Measurements from ENCODE around the gene UBE2Q2.

The UBE2Q2 gene

DNA sequence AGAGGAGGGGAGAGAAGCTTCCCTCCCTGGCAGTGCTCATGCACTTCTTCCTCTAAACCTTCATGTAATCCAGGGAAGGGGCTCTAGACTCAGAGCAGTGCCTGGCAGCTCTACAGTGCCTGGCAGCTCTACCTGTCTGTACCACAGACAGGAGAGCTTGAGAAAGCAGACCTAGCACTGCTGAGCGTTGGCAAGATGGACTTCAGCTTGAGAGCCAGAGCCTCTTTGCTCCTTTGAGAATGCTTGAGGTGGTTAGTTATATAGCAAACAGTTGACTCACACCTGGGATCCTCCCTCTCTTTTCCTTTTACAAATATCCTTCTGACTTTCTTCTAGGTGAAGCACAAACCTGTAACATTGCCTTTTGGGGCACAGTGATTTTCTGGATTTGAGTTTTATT is 81.3 kb downstream of the UBE2Q2 start:
- no peak for DNase-seq (ENCODE audit: extremely low spot score)
- ChIA-PET POLR2A (no interaction called here), CTCF (interaction anchor here (1.8 kb wide), 1 partner anchor 14 kb away, joined by 6 read pairs; no protein-coding TSS in a partner anchor)
- TF ChIP-seq, protein P1, sequence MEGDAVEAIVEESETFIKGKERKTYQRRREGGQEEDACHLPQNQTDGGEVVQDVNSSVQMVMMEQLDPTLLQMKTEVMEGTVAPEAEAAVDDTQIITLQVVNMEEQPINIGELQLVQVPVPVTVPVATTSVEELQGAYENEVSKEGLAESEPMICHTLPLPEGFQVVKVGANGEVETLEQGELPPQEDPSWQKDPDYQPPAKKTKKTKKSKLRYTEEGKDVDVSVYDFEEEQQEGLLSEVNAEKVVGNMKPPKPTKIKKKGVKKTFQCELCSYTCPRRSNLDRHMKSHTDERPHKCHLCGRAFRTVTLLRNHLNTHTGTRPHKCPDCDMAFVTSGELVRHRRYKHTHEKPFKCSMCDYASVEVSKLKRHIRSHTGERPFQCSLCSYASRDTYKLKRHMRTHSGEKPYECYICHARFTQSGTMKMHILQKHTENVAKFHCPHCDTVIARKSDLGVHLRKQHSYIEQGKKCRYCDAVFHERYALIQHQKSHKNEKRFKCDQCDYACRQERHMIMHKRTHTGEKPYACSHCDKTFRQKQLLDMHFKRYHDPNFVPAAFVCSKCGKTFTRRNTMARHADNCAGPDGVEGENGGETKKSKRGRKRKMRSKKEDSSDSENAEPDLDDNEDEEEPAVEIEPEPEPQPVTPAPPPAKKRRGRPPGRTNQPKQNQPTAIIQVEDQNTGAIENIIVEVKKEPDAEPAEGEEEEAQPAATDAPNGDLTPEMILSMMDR (IDR thresholded peaks at IDR 0.05; ENCODE audit: control extremely low read depth, extremely low read depth, low read depth, missing control alignments), result no peak

DNA sequence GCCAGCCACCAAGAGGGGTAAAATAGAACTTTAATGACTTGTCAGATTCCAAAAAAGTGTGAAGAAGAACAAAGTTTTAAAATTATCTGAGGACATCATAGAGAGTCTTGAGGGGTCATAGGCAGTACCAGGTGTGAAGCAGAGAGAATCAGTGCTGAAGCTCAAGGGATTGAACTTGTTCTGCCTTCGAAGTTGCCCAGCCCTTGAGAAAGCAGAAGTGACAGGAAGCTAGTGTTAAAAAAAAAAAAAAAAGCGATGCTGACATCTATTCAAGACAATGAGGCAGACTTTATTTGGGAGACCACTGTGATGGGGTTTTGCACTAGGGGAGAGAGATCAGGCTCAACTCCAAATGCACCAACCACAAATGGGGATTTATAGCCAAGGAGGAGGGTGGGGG is 82.2 kb downstream of the UBE2Q2 start:
- TF ChIP-seq, protein P1 (IDR thresholded peaks at IDR 0.05; ENCODE audit: control extremely low read depth, extremely low read depth, low read depth, missing control alignments), result no peak
- ChIA-PET CTCF (no interaction called here), POLR2A (no interaction called here)
- no peak for DNase-seq (ENCODE audit: extremely low spot score)

DNA sequence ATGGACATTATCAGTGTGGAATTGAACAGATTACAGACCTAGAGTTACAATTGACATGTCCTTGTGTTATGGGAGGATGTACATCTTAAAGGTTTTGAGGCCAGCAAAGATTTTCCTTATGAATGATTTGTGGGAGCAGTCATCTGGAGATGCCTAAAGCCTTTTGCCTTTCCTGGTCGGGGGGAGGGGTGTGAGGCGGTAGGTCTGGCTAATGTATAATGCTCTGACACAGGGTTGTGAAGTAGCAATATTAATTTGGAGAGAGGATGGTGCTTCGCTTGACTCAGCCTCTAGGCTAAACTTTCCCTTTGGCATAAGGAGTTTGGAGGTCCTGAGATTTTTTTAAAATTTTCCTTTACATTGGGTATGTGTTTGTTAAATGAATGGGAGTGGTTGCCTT is 83.7 kb downstream of the UBE2Q2 start:
- TF ChIP-seq, protein P1 (IDR thresholded peaks at IDR 0.05; ENCODE audit: control extremely low read depth, extremely low read depth, low read depth, missing control alignments), result no peak
- no peak for DNase-seq (ENCODE audit: extremely low spot score)
- CTCF ChIA-PET, result no interaction called here
- POLR2A ChIA-PET, result no interaction called here

DNA sequence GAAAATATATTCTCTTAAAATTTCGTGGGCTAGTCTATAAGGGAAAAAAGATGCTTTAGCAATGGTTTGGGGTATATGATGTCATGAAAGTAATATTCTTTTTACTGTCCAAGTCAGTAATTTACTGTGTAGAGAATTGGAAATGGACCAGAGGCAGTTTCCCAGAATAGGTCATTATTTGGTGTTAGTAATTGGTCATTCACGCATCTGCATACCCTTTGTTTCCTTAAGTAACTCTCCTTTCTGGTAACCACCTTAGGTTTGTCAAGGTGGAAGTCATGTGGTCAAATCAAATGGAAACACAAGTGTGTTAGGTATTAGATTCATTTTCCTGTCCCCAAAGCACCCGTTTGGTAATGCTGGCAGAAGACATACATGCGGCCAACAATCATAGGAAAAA is 84.4 kb downstream of the UBE2Q2 start:
- ChIA-PET CTCF (no interaction called here), POLR2A (no interaction called here)
- DNase-seq (ENCODE audit: extremely low spot score), result no peak
- TF ChIP-seq, protein P1 (IDR thresholded peaks at IDR 0.05; ENCODE audit: control extremely low read depth, extremely low read depth, low read depth, missing control alignments), result no peak

DNA sequence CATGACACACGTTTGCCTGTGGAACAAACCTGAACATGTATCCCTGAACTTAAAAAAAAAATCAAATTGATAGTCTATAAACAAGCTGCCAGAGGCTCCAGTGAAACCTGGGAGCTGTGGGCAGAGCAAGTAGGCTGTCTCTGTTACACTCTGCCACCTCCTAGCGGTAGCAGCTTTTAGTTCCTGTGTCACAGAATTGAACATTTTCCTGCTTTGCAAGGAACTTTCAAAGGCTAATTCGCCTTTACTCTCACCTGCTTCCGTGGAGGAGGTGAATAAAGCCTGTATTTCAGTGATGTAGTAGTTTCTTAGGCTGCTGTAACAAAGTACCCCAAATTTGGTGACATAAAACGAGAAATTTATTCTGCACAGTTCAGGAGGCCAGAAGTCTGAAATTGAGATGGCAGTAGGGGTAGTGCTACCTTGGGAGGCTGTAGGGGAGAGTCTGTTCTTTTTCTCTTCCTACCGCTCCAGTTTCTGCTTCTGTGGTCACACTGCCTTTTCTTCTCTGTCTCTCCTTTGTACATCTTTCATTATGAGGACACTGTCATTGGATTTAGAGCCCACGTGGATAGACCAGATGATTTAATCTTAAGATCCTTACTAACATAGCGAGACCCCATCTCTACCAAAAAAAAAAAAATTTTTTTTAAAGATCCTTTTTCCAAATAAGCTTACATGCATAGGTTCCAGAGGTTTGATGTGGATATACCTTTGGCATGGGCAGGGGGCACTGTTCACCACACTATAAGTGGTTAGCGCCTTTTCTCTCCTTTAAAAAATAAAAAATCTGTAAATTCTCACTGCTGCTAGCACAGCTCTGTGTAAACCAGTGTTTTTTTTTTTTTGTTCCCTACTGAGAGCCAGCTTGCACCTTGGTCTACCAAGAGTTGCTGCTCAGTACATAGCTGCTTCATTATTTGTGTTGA is 85.7 kb downstream of the UBE2Q2 start:
- POLR2A ChIA-PET, result no interaction called here
- no peak for DNase-seq (ENCODE audit: extremely low spot score)
- CTCF ChIA-PET, result interaction anchor here (1.0 to 2.8 kb wide), 3 partner anchors 8 to 210 kb away, joined by 3 to 9 read pairs (median 5); no protein-coding TSS in a partner anchor
- TF ChIP-seq, protein P1 (IDR thresholded peaks at IDR 0.05; ENCODE audit: control extremely low read depth, extremely low read depth, low read depth, missing control alignments), result peak; percentile 29

DNA sequence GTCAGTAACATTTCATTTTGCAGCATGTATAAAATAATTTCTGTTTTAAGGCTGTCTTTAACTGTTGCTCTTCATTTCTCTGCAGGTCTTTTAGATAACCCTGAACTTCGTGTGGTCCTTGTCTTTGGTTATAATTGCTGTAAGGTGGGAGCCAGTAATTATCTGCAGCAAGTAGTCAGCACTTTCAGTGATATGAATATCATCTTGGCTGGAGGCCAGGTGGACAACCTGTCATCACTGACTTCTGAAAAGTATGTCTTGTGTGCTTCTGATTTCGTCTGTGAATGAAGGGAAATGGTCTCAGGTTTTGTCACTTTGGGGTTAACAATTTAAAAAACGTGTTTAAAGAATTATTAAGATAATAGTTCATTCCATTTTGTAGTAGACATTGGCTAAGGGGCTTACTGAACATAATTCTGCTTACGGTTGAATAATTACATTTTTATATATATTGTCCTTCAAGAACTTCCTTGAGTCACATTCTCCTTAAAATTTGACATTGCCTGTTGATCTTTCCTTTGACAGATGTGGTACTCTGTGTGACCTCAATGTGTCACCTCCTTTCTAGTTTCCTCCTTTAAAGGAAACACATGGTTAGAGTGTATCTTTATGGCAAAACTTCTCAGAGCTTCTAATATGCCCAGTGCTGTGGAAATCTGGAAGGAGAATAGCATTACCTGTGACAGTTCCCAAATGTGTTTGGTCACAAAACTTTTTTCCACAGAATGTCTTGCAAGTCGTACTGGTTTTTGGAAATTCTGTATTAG is 86.7 kb downstream of the UBE2Q2 start:
- TF ChIP-seq, protein P1 (IDR thresholded peaks at IDR 0.05; ENCODE audit: control extremely low read depth, extremely low read depth, low read depth, missing control alignments), result no peak
- DNase-seq (ENCODE audit: extremely low spot score), result no peak
- ChIA-PET POLR2A (no interaction called here), CTCF (interaction anchor here (1.0 to 2.8 kb wide), 3 partner anchors 9 to 209 kb away, joined by 3 to 9 read pairs (median 5); no protein-coding TSS in a partner anchor)
